Measurements from ENCODE around the gene TINCR.
A peak's percentile ranks its signal among the peaks of the same experiment; 100 is the strongest.

GRCh38 chr19:5534787-5535586 lies 32.8 kb downstream of the TINCR start:
- TF ChIP-seq ZFX (IDR thresholded peaks at IDR 0.05; ENCODE audit: borderline replicate concordance): no peak
- TF ChIP-seq CTCF (IDR thresholded peaks at IDR 0.05): peak; percentile 75
